ENCODE measurements around the gene TRAF3IP1. TPM values are rescaled to one million over a fixed set of nuclear protein-coding genes. Genes with fewer than 3 reads are reported as not detected.

The TRAF3IP1 gene
- total and polyA plus RNA-seq, 2 of the 13 experiments (the other 11 are each of a cell fraction or from before 2014, with no cell fraction given) = 4.1 to 12.9 TPM

- TF ChIP-seq TAF1 (CRISPR knock-in tag; IDR thresholded peaks at IDR 0.05) = no peak
- no peak; the same call in 1 of the 2 replicates for TF ChIP-seq ZNF274 (CRISPR knock-in tag; IDR thresholded peaks at IDR 0.05)
- TF ChIP-seq ZGPAT (CRISPR knock-in tag; IDR thresholded peaks at IDR 0.05) = no peak
- TF ChIP-seq FOSL2 (CRISPR knock-in tag; IDR thresholded peaks at IDR 0.05) = peak; percentile 34; the same call in 1 of the 2 replicates
- TF ChIP-seq BCL3 (CRISPR knock-in tag; IDR thresholded peaks at IDR 0.05) = no peak
- TF ChIP-seq GATAD2A (CRISPR knock-in tag; IDR thresholded peaks at IDR 0.05) = no peak
- TF ChIP-seq AKNA (CRISPR knock-in tag; IDR thresholded peaks at IDR 0.05; ENCODE audit: borderline replicate concordance) = no peak
- no peak for TF ChIP-seq FOXM1 (CRISPR knock-in tag; IDR thresholded peaks at IDR 0.05)
- no peak for TF ChIP-seq BATF2 (CRISPR knock-in tag; IDR thresholded peaks at IDR 0.05)
- peak; percentile 58; the same call in 1 of the 2 replicates for TF ChIP-seq KLF12 (CRISPR knock-in tag; IDR thresholded peaks at IDR 0.05; ENCODE audit: borderline replicate concordance)
- no peak for TF ChIP-seq DR1 (CRISPR knock-in tag; IDR thresholded peaks at IDR 0.05)
- no peak for TF ChIP-seq TCF7 (IDR thresholded peaks at IDR 0.05; ENCODE audit: low read depth)
- 0 out of 2 replicates have a peak, but pooled peaks have one; percentile 57 for TF ChIP-seq ZNF160 (CRISPR knock-in tag; IDR thresholded peaks at IDR 0.05)
- no peak for TF ChIP-seq ETV6 (CRISPR knock-in tag; conservative IDR thresholded peaks at IDR 0.05)
- TF ChIP-seq DRAP1 (CRISPR knock-in tag; IDR thresholded peaks at IDR 0.05) = 0 out of 2 replicates have a peak, but pooled peaks have one; percentile 28
- no peak for TF ChIP-seq ZBTB37 (CRISPR knock-in tag; IDR thresholded peaks at IDR 0.05)
- no peak for TF ChIP-seq ZNF138 (CRISPR knock-in tag; IDR thresholded peaks at IDR 0.05; ENCODE audit: low read depth)
- no peak for TF ChIP-seq RBAK (CRISPR knock-in tag; IDR thresholded peaks at IDR 0.05)
These were observed 114.8 kb downstream of the TRAF3IP1 start (continued) for GRCh38 chr2:238434846-238435751.
